IMR-90 (cell line): ENCODE results near the gene B3GAT1. TPM values are rescaled to one million over a fixed set of nuclear protein-coding genes. Genes with fewer than 3 reads are reported as not detected.

Experiments used
- ATAC-seq: fragments of 200-7000 bp; cut with Tn5 transposase; 2 replicates; pipeline ENCODE4 v1.9.1; 2020; ENCODE audit warnings: low read depth, mild to moderate bottlenecking, moderate library complexity
- BruUV-seq: library from RNA; stranded (reverse); fragments of 400-500 nt; replicated peaks from 2 replicates; lab custom pipeline; 2021; lab: Mats Ljungman, UMichigan
- CTCF ChIA-PET: fragments of 300-600 bp; formaldehyde crosslinking; extraction: SDS; loops from one replicate; lab custom pipeline; 2021; ENCODE audit warnings: antibody characterized with exemption; lab: Yijun Ruan, JAX
- POLR2A ChIA-PET: fragments of 300-600 bp; sonication (Branson Sonifier 250); formaldehyde crosslinking; loops from one replicate; lab custom pipeline; 2022; ENCODE audit warnings: antibody characterized with exemption; ENCODE audit not compliant: unreplicated experiment; lab: Charles Lee
- DNase-seq: peaks from one replicate; pipeline ENCODE4 v3.0.0; 2013
- H2AFZ ChIP-seq: replicated peaks from 2 replicates; pipeline ENCODE3; 2013; ENCODE audit warnings: low read length, mild to moderate bottlenecking; ENCODE audit not compliant: poor library complexity
- H2AK5ac ChIP-seq: 2 replicates; pipeline ENCODE4 v1.6.1; 2013; ENCODE audit warnings: low read depth, low read length, inconsistent platforms
- H2AK9ac ChIP-seq: replicated peaks from 2 replicates; pipeline ENCODE3; 2013; ENCODE audit warnings: mild to moderate bottlenecking, low read depth, low read length, moderate library complexity; ENCODE audit not compliant: poor library complexity
- H2BK120ac ChIP-seq: 2 replicates; pipeline ENCODE4 v1.6.1; 2013; ENCODE audit warnings: low read depth, low read length, inconsistent platforms
- H2BK15ac ChIP-seq: 3 replicates; pipeline ENCODE4 v1.6.1; 2013; ENCODE audit warnings: low read depth, low read length, inconsistent platforms
- H2BK20ac ChIP-seq: 2 replicates; pipeline ENCODE4 v1.6.1; 2013; ENCODE audit warnings: low read depth, mild to moderate bottlenecking, inconsistent platforms, low read length, moderate library complexity
- H2BK5ac ChIP-seq: 2 replicates; pipeline ENCODE4 v1.6.1; 2013; ENCODE audit warnings: mild to moderate bottlenecking, low read depth, low read length, inconsistent platforms; ENCODE audit not compliant: poor library complexity, severe bottlenecking
- H3K14ac ChIP-seq: replicated peaks from 2 replicates; pipeline ENCODE4 v1.6.1; 2013; ENCODE audit warnings: low read depth, low read length, inconsistent platforms
- H3K18ac ChIP-seq: 2 replicates; pipeline ENCODE4 v1.6.1; 2013; ENCODE audit warnings: low read depth, low read length, control low read depth
- H3K23ac ChIP-seq: 2 replicates; pipeline ENCODE4 v1.6.1; 2013; ENCODE audit warnings: low read depth, low read length, inconsistent platforms
- H3K27ac ChIP-seq: 2 replicates; pipeline ENCODE4 v1.5.1; 2013; ENCODE audit warnings: mild to moderate bottlenecking, control low read depth, low read length; ENCODE audit not compliant: insufficient read depth
- H3K27me3 ChIP-seq: 2 replicates; pipeline ENCODE4 v1.6.1; 2013; ENCODE audit warnings: low read length; ENCODE audit not compliant: control insufficient read depth, insufficient read depth
- H3K36me3 ChIP-seq: 2 replicates; pipeline ENCODE4 v1.6.1; 2013; ENCODE audit warnings: low read length, mixed read lengths; ENCODE audit not compliant: control insufficient read depth, insufficient read depth
- H3K4ac ChIP-seq: 2 replicates; pipeline ENCODE4 v1.6.1; 2013; ENCODE audit warnings: low read depth, low read length, inconsistent platforms
- H3K4me1 ChIP-seq: 2 replicates; pipeline ENCODE4 v1.6.1; 2013; ENCODE audit warnings: low read length, mixed read lengths; ENCODE audit not compliant: control insufficient read depth, insufficient read depth
- H3K4me2 ChIP-seq: 2 replicates; pipeline ENCODE4 v1.6.1; 2013; ENCODE audit warnings: low read depth, mild to moderate bottlenecking, control low read depth, low read length, moderate library complexity
- H3K4me3 ChIP-seq: 2 replicates; pipeline ENCODE4 v1.5.1; 2013; ENCODE audit warnings: low read depth, mild to moderate bottlenecking, control low read depth, low read length, moderate library complexity; ENCODE audit not compliant: insufficient read depth
- H3K56ac ChIP-seq: 2 replicates; pipeline ENCODE4 v1.6.1; 2013; ENCODE audit warnings: low read length, inconsistent platforms; ENCODE audit not compliant: insufficient read depth; ENCODE audit errors: extremely low read depth
- H3K79me1 ChIP-seq, 2 experiments: 2 replicates each; pipeline ENCODE4 v1.6.1; 2013; ENCODE audit warnings: low read length in 2 of 2, inconsistent platforms in 1 of 2, low read depth in 1 of 2
- H3K9ac ChIP-seq: 2 replicates; pipeline ENCODE4 v1.6.1; 2013; ENCODE audit warnings: low read depth, low read length, control low read depth
- H3K9me1 ChIP-seq: 2 replicates; pipeline ENCODE4 v1.6.1; 2013; ENCODE audit warnings: low read length, inconsistent platforms; ENCODE audit not compliant: insufficient read depth
- H3K9me3 ChIP-seq: 2 replicates; pipeline ENCODE4 v1.6.1; 2013; ENCODE audit warnings: low read length; ENCODE audit not compliant: control insufficient read depth, insufficient read depth
- H4K20me1 ChIP-seq: 2 replicates; pipeline ENCODE4 v1.6.1; 2013; ENCODE audit warnings: low read length, inconsistent platforms; ENCODE audit not compliant: insufficient read depth
- H4K5ac ChIP-seq: 2 replicates; pipeline ENCODE4 v1.6.1; 2013; ENCODE audit warnings: mild to moderate bottlenecking, low read depth, low read length, control low read depth
- H4K8ac ChIP-seq, 2 experiments: 2 replicates each; pipeline ENCODE4 v1.6.1; 2013; ENCODE audit warnings: low read depth in 2 of 2, low read length in 2 of 2, control low read depth in 1 of 2, inconsistent platforms in 1 of 2
- H4K91ac ChIP-seq: 2 replicates; pipeline ENCODE4 v1.6.1; 2013; ENCODE audit warnings: low read depth, low read length, inconsistent platforms; ENCODE audit not compliant: insufficient read depth
- BHLHE40 ChIP-seq: fragments of 150-350 bp; IDR thresholded peaks from 2 replicates; pipeline ENCODE4 v1.6.1; 2016; ENCODE audit warnings: mild to moderate bottlenecking, low read depth, low read length
- CEBPB ChIP-seq: IDR thresholded peaks from 2 replicates; pipeline ENCODE4 v1.6.1; 2012; ENCODE audit warnings: low read depth, low read length, improper control_type of control experiment
- CHD1 ChIP-seq: IDR thresholded peaks from 2 replicates; pipeline ENCODE4 v1.6.1; 2012; ENCODE audit warnings: low read depth, low read length, improper control_type of control experiment
- FOS ChIP-seq: fragments of 150-350 bp; IDR thresholded peaks from 2 replicates; pipeline ENCODE4 v1.6.1; 2016; ENCODE audit warnings: low read depth, low read length
- MAFK ChIP-seq: IDR thresholded peaks from 2 replicates; pipeline ENCODE4 v1.6.1; 2012; ENCODE audit warnings: low read depth, low read length, improper control_type of control experiment
- MAZ ChIP-seq: IDR thresholded peaks from 2 replicates; pipeline ENCODE4 v1.6.1; 2012; ENCODE audit warnings: low read depth, mild to moderate bottlenecking, low read length, improper control_type of control experiment, moderate library complexity, borderline replicate concordance
- MXI1 ChIP-seq: IDR thresholded peaks from 2 replicates; pipeline ENCODE4 v1.6.1; 2012; ENCODE audit warnings: low read depth, mild to moderate bottlenecking, low read length, moderate library complexity, borderline replicate concordance
- NFE2L2 ChIP-seq: fragments of 150-350 bp; IDR thresholded peaks from 2 replicates; pipeline ENCODE4 v1.6.1; 2016; ENCODE audit warnings: low read depth, mild to moderate bottlenecking, low read length
- RFX5 ChIP-seq: IDR thresholded peaks from 2 replicates; pipeline ENCODE4 v1.8.0; 2012; ENCODE audit warnings: low read depth, mild to moderate bottlenecking, low read length, moderate library complexity
- SMC3 ChIP-seq: fragments of 150-350 bp; IDR thresholded peaks from 2 replicates; pipeline ENCODE4 v1.6.1; 2016; ENCODE audit warnings: low read depth, mild to moderate bottlenecking, antibody characterized with exemption, low read length, moderate library complexity
- WGBS, 2 experiments: methylation state at CpG; one replicate each; pipeline versions ENCODE4 v1.1.5 to v1.1.7; 2013; ENCODE audit warnings: missing lambda C conversion rate in 2 of 2; ENCODE audit not compliant: insufficient read length in 1 of 2; ENCODE audit errors: extremely low coverage in 2 of 2; 5-methylcytosine and 5-hydroxymethylcytosine counted together
- dilution Hi-C: fragments of 300-500 bp; cut with HindIII; formaldehyde crosslinking; loops from one replicate; pipeline ENCODE4 v1.14.3; 2018; ENCODE audit warnings: low sequenced_read_pairs; ENCODE audit not compliant: unreplicated experiment
- in situ Hi-C: fragments of 300-500 bp; cut with MboI; formaldehyde crosslinking; loops from 3 replicates; pipeline ENCODE4 v1.14.3; 2019; ENCODE audit warnings: low sequenced_read_pairs, inconsistent platforms, mixed read lengths
- intact Hi-C: fragments of 100-400 bp; cut with micrococcal nuclease; formaldehyde crosslinking; loops from 2 replicates; pipeline ENCODE4 v1.10.0; 2022
- polyA plus RNA-seq, 3 experiments: library from polyadenylated mRNA; depleted of rRNA; stranded (reverse); fragments of >200 nt; gene quantifications; 2 replicates each; pipeline ENCODE4 v1.2.3, GENCODE V29; 2012; ENCODE audit warnings: low replicate concordance in 1 of 3
- total RNA-seq: library from RNA; depleted of rRNA; stranded (reverse); fragments of >200 nt; gene quantifications from 2 replicates; pipeline ENCODE4 v1.2.3, GENCODE V29; 2012
- TF ChIP-seq, protein P1 (sequence below): fragments of 150-350 bp; IDR thresholded peaks from 2 replicates; pipeline ENCODE4 v1.6.1; 2016; ENCODE audit warnings: low read depth, mild to moderate bottlenecking, low read length, moderate library complexity, borderline replicate concordance
- TF ChIP-seq, protein P2 (sequence below): fragments of 150-350 bp; IDR thresholded peaks from 2 replicates; pipeline ENCODE4 v1.6.1; 2017; ENCODE audit warnings: mild to moderate bottlenecking, antibody characterized with exemption, low read length, low read depth
- TF ChIP-seq, protein P3 (sequence below): conservative IDR thresholded peaks from 2 replicates; pipeline ENCODE4 v1.5.1; 2012; ENCODE audit warnings: mild to moderate bottlenecking, low read depth, low read length, improper control_type of control experiment

The B3GAT1 gene
- total and polyA plus RNA-seq, 2 of the 4 experiments (the other 2 are of a cell fraction): not detected

DNA sequence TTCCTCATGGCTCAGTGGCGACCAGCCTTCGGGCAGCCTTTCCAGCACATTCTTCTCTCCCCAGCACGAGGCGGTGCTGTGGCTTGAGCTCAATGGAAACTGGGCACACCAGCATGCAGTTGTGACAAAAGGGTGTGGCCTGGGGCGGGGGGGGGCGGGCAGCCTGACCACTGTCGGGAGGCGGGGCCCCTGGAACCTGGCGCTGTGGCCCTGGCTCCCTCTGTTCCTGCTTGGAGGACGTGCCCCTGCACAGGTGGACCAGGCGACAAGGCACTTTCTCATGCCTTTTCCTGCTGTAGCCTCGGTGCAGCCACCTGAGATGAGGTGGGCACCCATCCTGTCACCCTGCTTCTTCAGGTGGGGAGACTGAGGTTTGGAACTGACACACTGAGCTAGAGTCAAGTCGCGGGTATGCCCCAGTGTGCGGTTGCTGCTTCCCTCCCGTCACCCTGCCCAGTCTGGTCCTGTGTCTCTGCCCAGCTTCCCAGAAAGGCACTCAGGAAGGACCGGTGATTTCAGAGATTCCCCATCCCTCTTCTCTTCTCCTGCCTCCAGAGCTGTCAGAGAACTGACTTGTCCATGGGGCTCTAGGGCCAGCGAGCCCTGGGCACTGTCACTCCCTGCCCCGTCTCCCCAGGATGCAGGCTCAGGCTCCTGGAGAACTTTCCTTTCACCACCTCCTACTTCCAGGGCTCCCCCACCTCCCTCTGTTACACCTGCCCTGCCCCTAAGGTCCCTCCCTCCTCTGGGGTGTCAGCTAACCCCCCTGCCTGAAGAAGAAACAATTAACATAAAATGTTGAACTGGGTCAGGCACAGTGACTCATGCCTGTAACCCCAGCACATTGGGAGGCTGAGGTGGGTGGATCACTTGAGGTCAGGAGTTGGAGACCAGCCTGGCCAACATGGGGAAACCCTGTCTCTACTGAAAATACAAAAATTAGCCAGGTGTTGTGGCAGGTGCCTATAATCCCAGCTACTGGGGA, 9.9 kb downstream of the B3GAT1 start:
- H2BK5ac ChIP-seq: no peak overlapping the region
- no peak overlapping the region for H2BK120ac ChIP-seq
- H2BK15ac ChIP-seq: no peak overlapping the region
- no peak overlapping the region for H2AK5ac ChIP-seq
- H4K5ac ChIP-seq: no peak overlapping the region
- H4K8ac ChIP-seq: no peak overlapping the region
- no TSS peak for BruUV-seq
- no peaks in the 10 kb centered on the region for H3K27me3 ChIP-seq
- H3K36me3 ChIP-seq: no peaks in the 10 kb centered on the region
- H2BK20ac ChIP-seq: no peak overlapping the region
- H3K9ac ChIP-seq: no peak overlapping the region
- H4K91ac ChIP-seq: no peak overlapping the region
- no peak overlapping the region for H3K27ac ChIP-seq
- no peaks in the 10 kb centered on the region for H3K79me1 ChIP-seq
- ATAC-seq (no peak), DNase-seq (no peak)
- WGBS, 2 experiments: 53% methylated on average over 4 of the region's 19 CpGs; no CpG with 5 or more reads in 1 of the 2 experiments
- H3K23ac ChIP-seq: no peak overlapping the region
- dilution Hi-C loops: no loop called here
- no peaks in the 10 kb centered on the region for H4K20me1 ChIP-seq
- H2AFZ ChIP-seq: no peak overlapping the region
- no peak overlapping the region for H3K4me3 ChIP-seq
- no peaks in the 10 kb centered on the region for H3K9me1 ChIP-seq
- peaks cover 27% of the 10 kb centered on the region for H3K9me3 ChIP-seq
- no peaks in the 10 kb centered on the region for H3K4me1 ChIP-seq
- ChIA-PET POLR2A (no interaction called here), CTCF (interaction anchor here (1.0 kb wide), 1 partner anchor 8 kb away, joined by 3 read pairs; no protein-coding TSS in a partner anchor)
- no peak overlapping the region for H3K18ac ChIP-seq
- intact Hi-C loops: no loop called here
- no peak overlapping the region for H3K4me2 ChIP-seq
- no peak overlapping the region for H3K14ac ChIP-seq
- no peak overlapping the region for H3K56ac ChIP-seq
- no peak overlapping the region for H2AK9ac ChIP-seq
- in situ Hi-C loops: no loop called here
- H3K4ac ChIP-seq: no peak overlapping the region
- TF ChIP-seq MAZ (no peak), CEBPB (no peak), NFE2L2 (no peak), MXI1 (no peak), SMC3 (no peak), CHD1 (no peak), BHLHE40 (no peak), FOS (no peak), RFX5 (no peak), MAFK (no peak)
- TF ChIP-seq, protein P1, sequence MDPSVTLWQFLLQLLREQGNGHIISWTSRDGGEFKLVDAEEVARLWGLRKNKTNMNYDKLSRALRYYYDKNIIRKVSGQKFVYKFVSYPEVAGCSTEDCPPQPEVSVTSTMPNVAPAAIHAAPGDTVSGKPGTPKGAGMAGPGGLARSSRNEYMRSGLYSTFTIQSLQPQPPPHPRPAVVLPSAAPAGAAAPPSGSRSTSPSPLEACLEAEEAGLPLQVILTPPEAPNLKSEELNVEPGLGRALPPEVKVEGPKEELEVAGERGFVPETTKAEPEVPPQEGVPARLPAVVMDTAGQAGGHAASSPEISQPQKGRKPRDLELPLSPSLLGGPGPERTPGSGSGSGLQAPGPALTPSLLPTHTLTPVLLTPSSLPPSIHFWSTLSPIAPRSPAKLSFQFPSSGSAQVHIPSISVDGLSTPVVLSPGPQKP: no peak
- TF ChIP-seq, protein P2, sequence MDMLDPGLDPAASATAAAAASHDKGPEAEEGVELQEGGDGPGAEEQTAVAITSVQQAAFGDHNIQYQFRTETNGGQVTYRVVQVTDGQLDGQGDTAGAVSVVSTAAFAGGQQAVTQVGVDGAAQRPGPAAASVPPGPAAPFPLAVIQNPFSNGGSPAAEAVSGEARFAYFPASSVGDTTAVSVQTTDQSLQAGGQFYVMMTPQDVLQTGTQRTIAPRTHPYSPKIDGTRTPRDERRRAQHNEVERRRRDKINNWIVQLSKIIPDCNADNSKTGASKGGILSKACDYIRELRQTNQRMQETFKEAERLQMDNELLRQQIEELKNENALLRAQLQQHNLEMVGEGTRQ: no peak
- TF ChIP-seq, protein P3, sequence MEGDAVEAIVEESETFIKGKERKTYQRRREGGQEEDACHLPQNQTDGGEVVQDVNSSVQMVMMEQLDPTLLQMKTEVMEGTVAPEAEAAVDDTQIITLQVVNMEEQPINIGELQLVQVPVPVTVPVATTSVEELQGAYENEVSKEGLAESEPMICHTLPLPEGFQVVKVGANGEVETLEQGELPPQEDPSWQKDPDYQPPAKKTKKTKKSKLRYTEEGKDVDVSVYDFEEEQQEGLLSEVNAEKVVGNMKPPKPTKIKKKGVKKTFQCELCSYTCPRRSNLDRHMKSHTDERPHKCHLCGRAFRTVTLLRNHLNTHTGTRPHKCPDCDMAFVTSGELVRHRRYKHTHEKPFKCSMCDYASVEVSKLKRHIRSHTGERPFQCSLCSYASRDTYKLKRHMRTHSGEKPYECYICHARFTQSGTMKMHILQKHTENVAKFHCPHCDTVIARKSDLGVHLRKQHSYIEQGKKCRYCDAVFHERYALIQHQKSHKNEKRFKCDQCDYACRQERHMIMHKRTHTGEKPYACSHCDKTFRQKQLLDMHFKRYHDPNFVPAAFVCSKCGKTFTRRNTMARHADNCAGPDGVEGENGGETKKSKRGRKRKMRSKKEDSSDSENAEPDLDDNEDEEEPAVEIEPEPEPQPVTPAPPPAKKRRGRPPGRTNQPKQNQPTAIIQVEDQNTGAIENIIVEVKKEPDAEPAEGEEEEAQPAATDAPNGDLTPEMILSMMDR: no peak
